Ishikawa (cell line): ENCODE data around the gene EEFSEC.

Experiments
- CEBPB ChIP-seq: IDR thresholded peaks from 2 replicates; pipeline ENCODE4 v1.6.1; 2012
- CREB1 ChIP-seq: IDR thresholded peaks from 2 replicates; pipeline ENCODE4 v1.6.1; 2012; ENCODE audit warnings: low read depth
- EGR1 ChIP-seq: IDR thresholded peaks from 2 replicates; pipeline ENCODE4 v1.6.1; 2012
- EP300 ChIP-seq: IDR thresholded peaks from 2 replicates; pipeline ENCODE4 v1.6.1; 2012; ENCODE audit warnings: borderline replicate concordance
- FOXM1 ChIP-seq: IDR thresholded peaks from 2 replicates; pipeline ENCODE4 v1.6.1; 2012; ENCODE audit warnings: low read depth, borderline replicate concordance
- NFIC ChIP-seq: IDR thresholded peaks from 2 replicates; pipeline ENCODE4 v1.6.1; 2012
- RAD21 ChIP-seq: IDR thresholded peaks from 2 replicates; pipeline ENCODE4 v1.6.1; 2012; ENCODE audit warnings: low read depth
- REST ChIP-seq: IDR thresholded peaks from 2 replicates; pipeline ENCODE4 v1.6.1; 2012; ENCODE audit warnings: low read depth, mild to moderate bottlenecking
- TAF1 ChIP-seq: IDR thresholded peaks from 2 replicates; pipeline ENCODE4 v1.6.1; 2012; ENCODE audit warnings: low read depth, mild to moderate bottlenecking
- TCF12 ChIP-seq: IDR thresholded peaks from 2 replicates; pipeline ENCODE4 v1.6.1; 2012; ENCODE audit warnings: low read depth
- TEAD4 ChIP-seq: IDR thresholded peaks from 2 replicates; pipeline ENCODE4 v1.6.1; 2012
- YY1 ChIP-seq: IDR thresholded peaks from 2 replicates; pipeline ENCODE4 v1.6.1; 2012; ENCODE audit warnings: low read depth
- ZBTB7A ChIP-seq: IDR thresholded peaks from 2 replicates; pipeline ENCODE4 v1.6.1; 2012; ENCODE audit warnings: low read depth
- TF ChIP-seq, protein P1 (sequence below): IDR thresholded peaks from 2 replicates; pipeline ENCODE4 v1.6.1; 2012
- TF ChIP-seq, protein P2 (sequence below): IDR thresholded peaks from 2 replicates; pipeline ENCODE4 v1.6.1; 2012

Gene EEFSEC

GRCh38 chr3:128180913-128181312, 27.6 kb downstream of the EEFSEC start:
- TF ChIP-seq, protein P1, sequence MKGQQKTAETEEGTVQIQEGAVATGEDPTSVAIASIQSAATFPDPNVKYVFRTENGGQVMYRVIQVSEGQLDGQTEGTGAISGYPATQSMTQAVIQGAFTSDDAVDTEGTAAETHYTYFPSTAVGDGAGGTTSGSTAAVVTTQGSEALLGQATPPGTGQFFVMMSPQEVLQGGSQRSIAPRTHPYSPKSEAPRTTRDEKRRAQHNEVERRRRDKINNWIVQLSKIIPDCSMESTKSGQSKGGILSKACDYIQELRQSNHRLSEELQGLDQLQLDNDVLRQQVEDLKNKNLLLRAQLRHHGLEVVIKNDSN = no peak
- no peak for TF ChIP-seq REST
- TF ChIP-seq FOXM1 = no peak
- TF ChIP-seq TAF1 = no peak
- no peak for TF ChIP-seq NFIC
- no peak for TF ChIP-seq EP300
- no peak for TF ChIP-seq YY1
- TF ChIP-seq CREB1 = no peak
- no peak for TF ChIP-seq ZBTB7A
- no peak for TF ChIP-seq CEBPB

DNA sequence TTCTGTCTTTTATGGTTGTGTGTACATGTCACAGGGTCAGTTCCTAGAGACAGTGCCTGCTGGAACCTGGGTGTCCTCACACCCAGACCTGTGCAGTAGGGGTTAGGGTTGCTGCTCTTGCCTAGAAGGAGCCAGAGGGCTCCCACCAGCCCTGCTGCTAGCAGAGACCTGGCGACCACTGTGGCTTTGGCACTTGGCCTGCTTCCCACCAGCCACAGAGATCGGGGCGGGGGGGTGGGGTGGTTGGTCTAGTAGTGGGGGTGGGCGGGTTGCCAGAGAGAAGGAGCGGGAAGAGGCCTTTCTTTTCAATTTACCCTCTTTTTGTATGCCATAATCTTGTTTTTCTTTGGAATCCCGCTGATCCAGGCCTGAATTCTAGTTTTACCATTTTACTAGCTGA, 29.4 kb downstream of the EEFSEC start:
- TF ChIP-seq TCF12 = no peak
- TF ChIP-seq EP300 = no peak
- no peak for TF ChIP-seq NFIC
- no peak for TF ChIP-seq YY1
- TF ChIP-seq FOXM1 = no peak
- no peak for TF ChIP-seq CEBPB
- TF ChIP-seq EGR1 = no peak
- no peak for TF ChIP-seq CREB1

GRCh38 chr3:128185630-128186447, 32.6 kb downstream of the EEFSEC start:
- no peak for TF ChIP-seq EGR1
- TF ChIP-seq REST = no peak

GRCh38 chr3:128187495-128187894, 34.2 kb downstream of the EEFSEC start:
- TF ChIP-seq TEAD4 (no peak), FOXM1 (no peak), CREB1 (no peak), TAF1 (no peak), YY1 (no peak), EGR1 (no peak), TCF12 (no peak), EP300 (no peak)
- TF ChIP-seq, protein P2, sequence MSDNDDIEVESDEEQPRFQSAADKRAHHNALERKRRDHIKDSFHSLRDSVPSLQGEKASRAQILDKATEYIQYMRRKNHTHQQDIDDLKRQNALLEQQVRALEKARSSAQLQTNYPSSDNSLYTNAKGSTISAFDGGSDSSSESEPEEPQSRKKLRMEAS = no peak
- TF ChIP-seq, protein P1 = no peak

DNA sequence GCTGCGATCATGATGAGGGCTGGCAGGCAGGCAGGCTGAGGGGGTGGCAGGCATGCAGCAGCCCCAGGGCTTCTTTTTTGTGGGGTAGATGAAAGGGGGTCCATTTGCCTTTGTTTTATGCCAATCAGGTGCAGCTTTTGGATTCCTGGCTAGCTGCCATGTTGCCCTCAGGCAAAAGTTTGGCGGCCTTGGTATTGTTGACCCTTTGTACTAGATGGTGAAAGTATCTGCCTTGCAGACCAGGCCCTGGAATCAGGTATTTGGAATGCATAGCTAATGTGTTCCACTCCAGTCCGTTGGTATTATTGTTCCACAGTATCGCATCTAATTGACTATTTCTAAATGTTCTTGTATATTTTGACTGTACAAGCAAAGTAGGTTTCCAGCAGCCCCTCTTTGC, 35.0 kb downstream of the EEFSEC start:
- TF ChIP-seq CEBPB (no peak), TEAD4 (no peak), ZBTB7A (no peak), FOXM1 (no peak), TCF12 (no peak), CREB1 (no peak)

GRCh38 chr3:128188956-128189355, 35.7 kb downstream of the EEFSEC start:
- TF ChIP-seq TEAD4 = no peak
- no peak for TF ChIP-seq CEBPB

GRCh38 chr3:128190501-128190900, 37.2 kb downstream of the EEFSEC start:
- TF ChIP-seq TCF12 (no peak), TAF1 (no peak), ZBTB7A (no peak), EP300 (no peak)

GRCh38 chr3:128192131-128192530, 38.9 kb downstream of the EEFSEC start:
- TF ChIP-seq REST = no peak
- no peak for TF ChIP-seq TCF12
- no peak for TF ChIP-seq EGR1
- no peak for TF ChIP-seq EP300
- TF ChIP-seq RAD21 = no peak
- TF ChIP-seq, protein P1 = no peak
- no peak for TF ChIP-seq CREB1
- no peak for TF ChIP-seq ZBTB7A
- no peak for TF ChIP-seq TAF1
- no peak for TF ChIP-seq NFIC
- no peak for TF ChIP-seq YY1
- no peak for TF ChIP-seq TEAD4
- no peak for TF ChIP-seq FOXM1
- TF ChIP-seq CEBPB = no peak
- TF ChIP-seq, protein P2 = no peak
